OCI-LY3 (cell line): ENCODE results near the gene SOX4.
A peak's percentile ranks its signal among the peaks of the same experiment; 100 is the strongest.

Experiments used
- H2AFZ ChIP-seq: fragments of 200-600, 300-600 bp; shearing (Covaris generic); 2 replicates; pipeline ENCODE4 v1.6.0; 2014; ENCODE audit warnings: antibody characterized with exemption, low read depth, low read length
- H3K27ac ChIP-seq: fragments of 200-600, 300-600 bp; sonication (generic); 2 replicates; pipeline ENCODE4 v1.5.1; 2014; ENCODE audit warnings: mild to moderate bottlenecking, low read length, moderate library complexity, mixed read lengths
- H3K27me3 ChIP-seq: fragments of 200-600, 300-600 bp; sonication (generic); 2 replicates; pipeline ENCODE4 v1.6.1; 2014; ENCODE audit warnings: low read depth, low read length, mixed read lengths
- H3K36me3 ChIP-seq: fragments of 200-600, 300-600 bp; sonication (generic); replicated peaks from 2 replicates; pipeline ENCODE3; 2014; ENCODE audit warnings: low read depth, low read length, mixed read lengths
- H3K4me1 ChIP-seq: fragments of 300-600, 200-600 bp; sonication (generic); 2 replicates; pipeline ENCODE4 v1.6.1; 2014; ENCODE audit warnings: low read length, mixed read lengths
- H3K4me2 ChIP-seq: fragments of 200-600, 300-600 bp; sonication (generic); 2 replicates; pipeline ENCODE4 v1.6.1; 2014; ENCODE audit warnings: low read length, mixed read lengths
- H3K4me3 ChIP-seq: fragments of 300-600, 200-600 bp; sonication (generic); 2 replicates; pipeline ENCODE4 v1.5.1; 2014; ENCODE audit warnings: antibody characterized with exemption, mild to moderate bottlenecking, low read length, moderate library complexity
- H3K79me2 ChIP-seq: fragments of 300-600, 200-600 bp; shearing (Covaris generic); 2 replicates; pipeline ENCODE4 v1.6.1; 2014; ENCODE audit warnings: mild to moderate bottlenecking, low read length, mixed read lengths
- H3K9ac ChIP-seq: fragments of 300-600, 200-600 bp; shearing (Covaris generic); 2 replicates; pipeline ENCODE4 v1.6.0; 2014; ENCODE audit warnings: mild to moderate bottlenecking, low read length, moderate library complexity
- H3K9me3 ChIP-seq: fragments of 200-600, 300-600 bp; shearing (Covaris generic); 2 replicates; pipeline ENCODE4 v1.6.1; 2014; ENCODE audit warnings: low read length, mixed read lengths; ENCODE audit not compliant: insufficient read depth
- H4K20me1 ChIP-seq: fragments of 200-600, 300-600 bp; sonication (generic); 2 replicates; pipeline ENCODE4 v1.6.1; 2016; ENCODE audit warnings: low read length, mixed read lengths; ENCODE audit not compliant: insufficient read depth
- EZH2phosphoT487 ChIP-seq: fragments of 200-600 bp; shearing (Covaris generic); IDR thresholded peaks from 2 replicates; pipeline ENCODE4 v1.6.1; 2018; ENCODE audit warnings: antibody characterized with exemption, mixed run types, low read depth
- TF ChIP-seq, protein P1 (sequence below): fragments of 200-600, 300-600 bp; sonication (generic); IDR thresholded peaks from 2 replicates; pipeline ENCODE4 v1.5.1; 2014; ENCODE audit warnings: antibody characterized with exemption, low read length, low read depth

SOX4 gene

DNA sequence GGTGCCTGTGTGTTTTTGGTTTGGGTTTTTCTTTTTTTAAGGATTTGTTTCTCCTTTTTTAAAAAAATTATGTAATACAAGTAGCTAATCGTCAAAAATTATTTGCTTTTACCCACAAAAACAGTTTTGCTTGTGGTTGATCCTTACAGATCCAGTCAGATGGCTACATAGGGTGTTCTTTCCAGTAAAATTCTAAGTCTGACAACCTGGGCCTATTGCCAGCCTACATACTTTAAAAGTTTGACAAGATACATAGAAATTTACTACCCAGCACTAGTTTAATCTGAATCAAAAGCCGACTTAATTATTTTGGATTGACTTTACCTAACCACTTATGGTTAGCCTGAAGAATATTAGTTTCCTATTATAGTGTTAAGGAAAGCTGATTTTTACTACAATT, 2.1 kb upstream of the SOX4 start:
- TF ChIP-seq EZH2phosphoT487, result no peak
- TF ChIP-seq, protein P1, sequence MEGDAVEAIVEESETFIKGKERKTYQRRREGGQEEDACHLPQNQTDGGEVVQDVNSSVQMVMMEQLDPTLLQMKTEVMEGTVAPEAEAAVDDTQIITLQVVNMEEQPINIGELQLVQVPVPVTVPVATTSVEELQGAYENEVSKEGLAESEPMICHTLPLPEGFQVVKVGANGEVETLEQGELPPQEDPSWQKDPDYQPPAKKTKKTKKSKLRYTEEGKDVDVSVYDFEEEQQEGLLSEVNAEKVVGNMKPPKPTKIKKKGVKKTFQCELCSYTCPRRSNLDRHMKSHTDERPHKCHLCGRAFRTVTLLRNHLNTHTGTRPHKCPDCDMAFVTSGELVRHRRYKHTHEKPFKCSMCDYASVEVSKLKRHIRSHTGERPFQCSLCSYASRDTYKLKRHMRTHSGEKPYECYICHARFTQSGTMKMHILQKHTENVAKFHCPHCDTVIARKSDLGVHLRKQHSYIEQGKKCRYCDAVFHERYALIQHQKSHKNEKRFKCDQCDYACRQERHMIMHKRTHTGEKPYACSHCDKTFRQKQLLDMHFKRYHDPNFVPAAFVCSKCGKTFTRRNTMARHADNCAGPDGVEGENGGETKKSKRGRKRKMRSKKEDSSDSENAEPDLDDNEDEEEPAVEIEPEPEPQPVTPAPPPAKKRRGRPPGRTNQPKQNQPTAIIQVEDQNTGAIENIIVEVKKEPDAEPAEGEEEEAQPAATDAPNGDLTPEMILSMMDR, result no peak
- Histone ChIP-seq H3K4me2 (no peak overlapping the region), H3K9me3 (no peaks in the 10 kb centered on the region), H3K4me1 (peaks cover 20% of the 10 kb centered on the region), H3K36me3 (peaks cover 13% of the 10 kb centered on the region), H2AFZ (no peak overlapping the region), H3K27ac (no peak overlapping the region), H4K20me1 (peaks cover 3% of the 10 kb centered on the region; the same call in 1 of the 2 replicates), H3K79me2 (peaks cover 29% of the 10 kb centered on the region), H3K9ac (no peak overlapping the region), H3K27me3 (no peaks in the 10 kb centered on the region), H3K4me3 (no peak overlapping the region)

DNA sequence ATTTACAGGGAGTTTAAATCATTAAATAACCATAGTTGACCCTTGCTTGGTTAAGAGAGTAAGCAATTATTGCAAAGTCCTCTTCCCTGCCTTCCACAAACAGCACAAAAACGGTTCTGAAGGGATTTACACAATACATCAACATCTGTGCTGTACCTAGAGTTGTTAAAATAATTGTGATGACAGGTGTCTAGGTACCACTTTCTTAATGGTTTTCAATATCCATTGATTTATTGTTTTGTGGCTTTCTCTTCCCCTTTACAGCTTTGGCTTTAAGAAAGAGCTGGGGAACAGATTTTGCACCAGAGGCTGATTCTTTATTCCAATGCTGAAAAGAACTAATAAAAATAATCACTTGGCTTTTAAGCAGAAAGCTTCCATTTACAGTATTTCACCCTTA, 598 bp upstream of the SOX4 start:
- Histone ChIP-seq H4K20me1 (peaks cover 10% of the 10 kb centered on the region), H3K9ac (0 out of 2 replicates have a peak overlapping the region, but pooled peaks have one; percentile 18), H3K79me2 (peaks cover 44% of the 10 kb centered on the region), H2AFZ (no peak overlapping the region), H3K9me3 (no peaks in the 10 kb centered on the region), H3K4me2 (peak overlapping the region; percentile 70), H3K36me3 (peaks cover 22% of the 10 kb centered on the region), H3K4me3 (peak overlapping the region; percentile 96), H3K4me1 (peaks cover 19% of the 10 kb centered on the region), H3K27me3 (no peaks in the 10 kb centered on the region), H3K27ac (no peak overlapping the region)
- TF ChIP-seq, protein P1, result no peak
- no peak for TF ChIP-seq EZH2phosphoT487

DNA sequence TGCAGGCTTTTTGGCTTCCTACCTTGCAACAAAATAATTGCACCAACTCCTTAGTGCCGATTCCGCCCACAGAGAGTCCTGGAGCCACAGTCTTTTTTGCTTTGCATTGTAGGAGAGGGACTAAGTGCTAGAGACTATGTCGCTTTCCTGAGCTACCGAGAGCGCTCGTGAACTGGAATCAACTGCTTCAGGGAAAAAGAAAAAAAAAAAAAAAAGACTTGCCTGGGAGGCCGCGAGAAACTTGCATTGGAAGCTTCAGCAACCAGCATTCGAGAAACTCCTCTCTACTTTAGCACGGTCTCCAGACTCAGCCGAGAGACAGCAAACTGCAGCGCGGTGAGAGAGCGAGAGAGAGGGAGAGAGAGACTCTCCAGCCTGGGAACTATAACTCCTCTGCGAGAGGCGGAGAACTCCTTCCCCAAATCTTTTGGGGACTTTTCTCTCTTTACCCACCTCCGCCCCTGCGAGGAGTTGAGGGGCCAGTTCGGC, 420 bp downstream of the SOX4 start:
- peaks cover 32% of the 10 kb centered on the region for H3K36me3 ChIP-seq
- peak overlapping the region; percentile 96 for H3K9ac ChIP-seq
- H3K27ac ChIP-seq, result peak overlapping the region; percentile 88
- peaks cover 54% of the 10 kb centered on the region for H3K79me2 ChIP-seq
- H2AFZ ChIP-seq, result no peak overlapping the region
- no peaks in the 10 kb centered on the region for H3K9me3 ChIP-seq
- TF ChIP-seq, protein P1, result no peak
- no peak for TF ChIP-seq EZH2phosphoT487
- H3K4me1 ChIP-seq, result peaks cover 29% of the 10 kb centered on the region
- peak overlapping the region; percentile 89 for H3K4me2 ChIP-seq
- H3K27me3 ChIP-seq, result no peaks in the 10 kb centered on the region
- peaks cover 20% of the 10 kb centered on the region for H4K20me1 ChIP-seq
- peak overlapping the region; percentile 96 for H3K4me3 ChIP-seq

DNA sequence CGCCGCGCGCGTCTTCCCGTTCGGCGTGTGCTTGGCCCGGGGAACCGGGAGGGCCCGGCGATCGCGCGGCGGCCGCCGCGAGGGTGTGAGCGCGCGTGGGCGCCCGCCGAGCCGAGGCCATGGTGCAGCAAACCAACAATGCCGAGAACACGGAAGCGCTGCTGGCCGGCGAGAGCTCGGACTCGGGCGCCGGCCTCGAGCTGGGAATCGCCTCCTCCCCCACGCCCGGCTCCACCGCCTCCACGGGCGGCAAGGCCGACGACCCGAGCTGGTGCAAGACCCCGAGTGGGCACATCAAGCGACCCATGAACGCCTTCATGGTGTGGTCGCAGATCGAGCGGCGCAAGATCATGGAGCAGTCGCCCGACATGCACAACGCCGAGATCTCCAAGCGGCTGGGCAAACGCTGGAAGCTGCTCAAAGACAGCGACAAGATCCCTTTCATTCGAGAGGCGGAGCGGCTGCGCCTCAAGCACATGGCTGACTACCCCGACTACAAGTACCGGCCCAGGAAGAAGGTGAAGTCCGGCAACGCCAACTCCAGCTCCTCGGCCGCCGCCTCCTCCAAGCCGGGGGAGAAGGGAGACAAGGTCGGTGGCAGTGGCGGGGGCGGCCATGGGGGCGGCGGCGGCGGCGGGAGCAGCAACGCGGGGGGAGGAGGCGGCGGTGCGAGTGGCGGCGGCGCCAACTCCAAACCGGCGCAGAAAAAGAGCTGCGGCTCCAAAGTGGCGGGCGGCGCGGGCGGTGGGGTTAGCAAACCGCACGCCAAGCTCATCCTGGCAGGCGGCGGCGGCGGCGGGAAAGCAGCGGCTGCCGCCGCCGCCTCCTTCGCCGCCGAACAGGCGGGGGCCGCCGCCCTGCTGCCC, 1.1 kb downstream of the SOX4 start:
- no peak for TF ChIP-seq EZH2phosphoT487
- Histone ChIP-seq H3K4me1 (peaks cover 27% of the 10 kb centered on the region), H3K4me2 (peak overlapping the region; percentile 89), H3K4me3 (peak overlapping the region; percentile 96), H3K27me3 (no peaks in the 10 kb centered on the region), H3K9me3 (no peaks in the 10 kb centered on the region), H3K27ac (peak overlapping the region; percentile 88), H3K9ac (peak overlapping the region; percentile 96), H2AFZ (no peak overlapping the region), H4K20me1 (peaks cover 27% of the 10 kb centered on the region), H3K36me3 (peaks cover 39% of the 10 kb centered on the region), H3K79me2 (peaks cover 61% of the 10 kb centered on the region)
